DMS153 (cell line): ENCODE data around the gene BTBD8.

Experiments used
- DNase-seq: peaks from one replicate; lab custom pipeline; 2025; lab: John Stamatoyannopoulos, UW

The BTBD8 gene

GRCh38 chr1:92094090-92094489 lies 13.9 kb downstream of the BTBD8 start:
- no peak for DNase-seq

GRCh38 chr1:92094595-92094994 lies 14.4 kb downstream of the BTBD8 start:
- peak; percentile 43 for DNase-seq

- no peak for DNase-seq
Observed at GRCh38 chr1:92095874-92096273, 15.7 kb downstream of the BTBD8 start.

- DNase-seq = no peak
Observed at GRCh38 chr1:92096317-92096716, 16.2 kb downstream of the BTBD8 start.

- no peak for DNase-seq
Observed at GRCh38 chr1:92105546-92106081, 25.5 kb downstream of the BTBD8 start.

GRCh38 chr1:92108631-92109030 lies 28.5 kb downstream of the BTBD8 start:
- no peak for DNase-seq

GRCh38 chr1:92117526-92117925 lies 37.4 kb downstream of the BTBD8 start:
- DNase-seq = no peak

GRCh38 chr1:92118826-92119225 lies 38.7 kb downstream of the BTBD8 start:
- DNase-seq = no peak

GRCh38 chr1:92123868-92124267 lies 43.7 kb downstream of the BTBD8 start:
- no peak for DNase-seq

- no peak for DNase-seq
Observed at GRCh38 chr1:92125204-92125603, 45.1 kb downstream of the BTBD8 start.

GRCh38 chr1:92126088-92126487 lies 45.9 kb downstream of the BTBD8 start:
- no peak for DNase-seq

GRCh38 chr1:92134331-92134730 lies 54.2 kb downstream of the BTBD8 start:
- DNase-seq = no peak

GRCh38 chr1:92136341-92136740 lies 56.2 kb downstream of the BTBD8 start:
- DNase-seq = no peak

GRCh38 chr1:92154934-92155333 lies 74.8 kb downstream of the BTBD8 start:
- DNase-seq = no peak

GRCh38 chr1:92159593-92159992 lies 79.4 kb downstream of the BTBD8 start:
- DNase-seq = no peak

- no peak for DNase-seq
Observed at GRCh38 chr1:92165389-92165788, 85.2 kb downstream of the BTBD8 start.

GRCh38 chr1:92167151-92167550 lies 87.0 kb downstream of the BTBD8 start:
- no peak for DNase-seq

- no peak for DNase-seq
Observed at GRCh38 chr1:92168657-92169056, 88.5 kb downstream of the BTBD8 start.

GRCh38 chr1:92169214-92170005 lies 89.3 kb downstream of the BTBD8 start:
- no peak for DNase-seq

- no peak for DNase-seq
Observed at GRCh38 chr1:92184632-92185031, 104.5 kb downstream of the BTBD8 start.

GRCh38 chr1:92186081-92186480 lies 105.9 kb downstream of the BTBD8 start:
- no peak for DNase-seq

GRCh38 chr1:92188436-92189255 lies 108.5 kb downstream of the BTBD8 start:
- no peak for DNase-seq

GRCh38 chr1:92191726-92192125 lies 111.6 kb downstream of the BTBD8 start:
- DNase-seq = no peak
